ENCODE results near the gene UGGT2. TPM values are rescaled to one million over a fixed set of nuclear protein-coding genes. Genes with fewer than 3 reads are reported as not detected.

Gene UGGT2
- total RNA-seq, 3 donors from 2014 or later: 65.3 to 70.7 (median 67.2) TPM

GRCh38 chr13:96032717-96033116 is 20.5 kb downstream of the UGGT2 start:
- intact Hi-C loops (cut with DNase I; ENCODE audit: low total_unique reads): no loop called here
- DNase-seq (ENCODE audit: low spot score in 2 of 2): no peak
- H3K4me3 ChIP-seq: no peak overlapping the region
- H3K4me1 ChIP-seq: no peaks in the 10 kb centered on the region
- H3K27ac ChIP-seq: no peak overlapping the region
- TF ChIP-seq CTCF (IDR thresholded peaks at IDR 0.05): no peak
- TF ChIP-seq POLR2AphosphoS5 (IDR thresholded peaks at IDR 0.05): no peak
- no peaks in the 10 kb centered on the region for H3K36me3 ChIP-seq
- peaks cover 0 to 7% of the 10 kb centered on the region in 2 donors for H3K9me3 ChIP-seq
- H3K27me3 ChIP-seq: no peaks in the 10 kb centered on the region

- no peak for TF ChIP-seq POLR2A (IDR thresholded peaks at IDR 0.05)
- no peak for TF ChIP-seq CTCF (IDR thresholded peaks at IDR 0.05)
- TF ChIP-seq POLR2AphosphoS5 (IDR thresholded peaks at IDR 0.05): no peak
- no peaks in the 10 kb centered on the region for H3K36me3 ChIP-seq
- no peak overlapping the region for H3K27ac ChIP-seq
- peaks cover 0 to 5% of the 10 kb centered on the region in 2 donors for H3K9me3 ChIP-seq
- no peaks in the 10 kb centered on the region for H3K4me1 ChIP-seq
- no peak for DNase-seq (ENCODE audit: low spot score in 2 of 2)
- no peaks in the 10 kb centered on the region for H3K27me3 ChIP-seq
- intact Hi-C loops (cut with DNase I; ENCODE audit: low total_unique reads): no loop called here
- no peak overlapping the region for H3K4me3 ChIP-seq
Measured at GRCh38 chr13:96029002-96029401, 24.2 kb downstream of the UGGT2 start.

- H3K4me3 ChIP-seq: no peak overlapping the region
- no peaks in the 10 kb centered on the region for H3K4me1 ChIP-seq
- TF ChIP-seq POLR2AphosphoS5 (IDR thresholded peaks at IDR 0.05) (no peak), CTCF (IDR thresholded peaks at IDR 0.05) (no peak), POLR2A (IDR thresholded peaks at IDR 0.05) (no peak)
- no peak for DNase-seq (ENCODE audit: low spot score in 2 of 2)
- H3K36me3 ChIP-seq: no peaks in the 10 kb centered on the region
- intact Hi-C loops (cut with DNase I; ENCODE audit: low total_unique reads): no loop called here
- no peaks in the 10 kb centered on the region for H3K27me3 ChIP-seq
- H3K9me3 ChIP-seq: no peaks in the 10 kb centered on the region
- H3K27ac ChIP-seq: no peak overlapping the region
Measured at GRCh38 chr13:96027496-96027895, 25.7 kb downstream of the UGGT2 start.

- no peak for DNase-seq (ENCODE audit: low spot score in 2 of 2)
- Histone ChIP-seq H3K9me3 (no peaks in the 10 kb centered on the region), H3K36me3 (no peaks in the 10 kb centered on the region), H3K4me1 (no peaks in the 10 kb centered on the region), H3K27me3 (no peaks in the 10 kb centered on the region), H3K4me3 (no peak overlapping the region), H3K27ac (no peak overlapping the region)
- TF ChIP-seq POLR2A (IDR thresholded peaks at IDR 0.05) (no peak), POLR2AphosphoS5 (IDR thresholded peaks at IDR 0.05) (no peak)
- intact Hi-C loops (cut with DNase I; ENCODE audit: low total_unique reads): no loop called here
Measured at GRCh38 chr13:96025283-96025682, 27.9 kb downstream of the UGGT2 start.

- TF ChIP-seq POLR2AphosphoS5 (IDR thresholded peaks at IDR 0.05) (no peak), CTCF (IDR thresholded peaks at IDR 0.05) (no peak), POLR2A (IDR thresholded peaks at IDR 0.05) (no peak)
- Histone ChIP-seq H3K27me3 (no peaks in the 10 kb centered on the region), H3K4me3 (no peak overlapping the region)
Measured at GRCh38 chr13:96020931-96021330, 32.3 kb downstream of the UGGT2 start.

GRCh38 chr13:96020155-96020575 is 33.0 kb downstream of the UGGT2 start:
- TF ChIP-seq POLR2A (IDR thresholded peaks at IDR 0.05) (no peak), POLR2AphosphoS5 (IDR thresholded peaks at IDR 0.05) (no peak), CTCF (IDR thresholded peaks at IDR 0.05) (peak; percentile 20 to 55 (median 47))
- Histone ChIP-seq H3K4me1 (no peaks in the 10 kb centered on the region), H3K27ac (no peak overlapping the region), H3K36me3 (no peaks in the 10 kb centered on the region), H3K4me3 (no peak overlapping the region), H3K9me3 (peaks cover 8 to 11% of the 10 kb centered on the region in 2 donors), H3K27me3 (no peaks in the 10 kb centered on the region)
- no peak for DNase-seq (ENCODE audit: low spot score in 2 of 2)
- intact Hi-C loops (cut with DNase I; ENCODE audit: low total_unique reads): loop anchor here (1.0 kb wide), 1 partner anchor 17 kb away; no protein-coding TSS in a partner anchor

More at GRCh38 chr13:96020931-96021330, 32.3 kb downstream of the UGGT2 start:
- Histone ChIP-seq H3K4me1 (no peaks in the 10 kb centered on the region), H3K36me3 (no peaks in the 10 kb centered on the region), H3K27ac (no peak overlapping the region), H3K9me3 (peaks cover 8% of the 10 kb centered on the region in 2 donors)
- intact Hi-C loops (cut with DNase I; ENCODE audit: low total_unique reads): loop anchor here (1.0 kb wide), 1 partner anchor 18 kb away; no protein-coding TSS in a partner anchor
- no peak for DNase-seq (ENCODE audit: low spot score in 2 of 2)

All from breast epithelium (tissue), 4 donors.